ENCODE results near the gene HDAC7.

HDAC7 gene

DNA sequence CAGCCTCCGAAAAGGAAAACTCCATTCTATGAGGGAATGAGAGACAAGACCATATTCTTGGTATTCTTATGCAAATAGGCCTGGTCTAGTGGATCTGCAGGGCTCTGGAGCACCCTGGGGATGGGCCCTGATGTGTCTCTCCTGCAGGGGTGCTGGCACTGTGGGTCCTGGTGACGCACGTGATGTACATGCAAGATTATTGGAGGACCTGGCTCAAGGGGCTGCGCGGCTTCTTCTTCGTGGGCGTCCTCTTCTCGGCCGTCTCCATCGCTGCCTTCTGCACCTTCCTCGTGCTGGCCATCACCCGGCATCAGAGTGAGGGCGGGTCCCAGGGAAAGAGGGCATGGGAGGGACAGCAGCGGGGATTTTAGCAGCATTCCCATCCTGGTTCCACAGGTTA, 40.8 kb downstream of the HDAC7 start:
- DNase-seq: no peak
- Histone ChIP-seq H3K27me3 (ENCODE audit: insufficient read depth, low read depth, severe bottlenecking) (no peaks in the 10 kb centered on the region), H3K27ac (no peak overlapping the region), H3K9me3 (ENCODE audit: severe bottlenecking) (no peaks in the 10 kb centered on the region), H3K36me3 (peaks cover 17% of the 10 kb centered on the region), H3K4me3 (ENCODE audit: low read depth, low read length) (no peak overlapping the region)
- TF ChIP-seq, protein P1, sequence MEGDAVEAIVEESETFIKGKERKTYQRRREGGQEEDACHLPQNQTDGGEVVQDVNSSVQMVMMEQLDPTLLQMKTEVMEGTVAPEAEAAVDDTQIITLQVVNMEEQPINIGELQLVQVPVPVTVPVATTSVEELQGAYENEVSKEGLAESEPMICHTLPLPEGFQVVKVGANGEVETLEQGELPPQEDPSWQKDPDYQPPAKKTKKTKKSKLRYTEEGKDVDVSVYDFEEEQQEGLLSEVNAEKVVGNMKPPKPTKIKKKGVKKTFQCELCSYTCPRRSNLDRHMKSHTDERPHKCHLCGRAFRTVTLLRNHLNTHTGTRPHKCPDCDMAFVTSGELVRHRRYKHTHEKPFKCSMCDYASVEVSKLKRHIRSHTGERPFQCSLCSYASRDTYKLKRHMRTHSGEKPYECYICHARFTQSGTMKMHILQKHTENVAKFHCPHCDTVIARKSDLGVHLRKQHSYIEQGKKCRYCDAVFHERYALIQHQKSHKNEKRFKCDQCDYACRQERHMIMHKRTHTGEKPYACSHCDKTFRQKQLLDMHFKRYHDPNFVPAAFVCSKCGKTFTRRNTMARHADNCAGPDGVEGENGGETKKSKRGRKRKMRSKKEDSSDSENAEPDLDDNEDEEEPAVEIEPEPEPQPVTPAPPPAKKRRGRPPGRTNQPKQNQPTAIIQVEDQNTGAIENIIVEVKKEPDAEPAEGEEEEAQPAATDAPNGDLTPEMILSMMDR (IDR thresholded peaks at IDR 0.05; ENCODE audit: low read depth, low read length): no peak

DNA sequence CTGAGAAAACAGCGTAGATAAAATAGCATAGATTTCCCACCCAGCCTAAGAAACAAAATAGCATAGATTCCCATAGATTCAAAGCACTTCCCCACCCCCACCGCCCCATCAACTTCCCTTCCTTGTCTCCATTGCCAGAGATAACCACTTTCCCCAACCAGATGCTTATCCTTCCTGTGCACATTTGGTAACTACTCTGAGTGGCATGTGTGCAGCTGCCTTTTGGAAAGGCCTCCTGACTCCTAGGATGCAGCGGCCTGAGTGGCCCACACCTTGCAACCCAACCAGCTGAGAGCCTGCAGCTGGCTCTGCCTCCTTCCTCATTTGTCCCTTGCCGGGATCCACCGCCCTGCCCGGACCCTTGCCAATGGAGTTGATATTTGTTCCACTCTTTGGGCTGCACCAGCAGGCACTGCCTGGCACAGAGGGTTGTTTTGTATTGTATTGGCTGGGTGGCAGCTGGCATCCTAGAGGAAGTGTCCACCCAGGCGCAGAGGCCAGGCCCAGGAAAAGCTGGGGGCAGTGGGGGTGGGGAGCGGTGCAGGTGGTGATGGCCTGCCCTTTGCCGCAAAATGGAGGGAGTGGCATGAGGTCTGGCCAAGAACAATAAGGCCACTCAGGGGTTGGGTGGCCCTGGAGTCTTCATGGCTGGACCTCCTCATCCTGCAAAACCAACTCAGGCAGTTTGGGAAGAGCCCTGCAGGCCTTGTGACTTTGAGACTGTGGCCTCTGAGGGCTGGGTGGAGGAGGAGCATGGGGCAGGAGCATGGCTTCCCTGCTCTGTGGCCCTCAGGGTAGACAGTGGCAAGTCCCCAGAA, 41.8 kb downstream of the HDAC7 start:
- Histone ChIP-seq H3K27me3 (ENCODE audit: insufficient read depth, low read depth, severe bottlenecking) (no peaks in the 10 kb centered on the region), H3K4me3 (ENCODE audit: low read depth, low read length) (no peak overlapping the region), H3K9me3 (ENCODE audit: severe bottlenecking) (no peaks in the 10 kb centered on the region), H3K27ac (no peak overlapping the region), H3K36me3 (peaks cover 9% of the 10 kb centered on the region)
- no peak for DNase-seq
- TF ChIP-seq, protein P1 (IDR thresholded peaks at IDR 0.05; ENCODE audit: low read depth, low read length): no peak

DNA sequence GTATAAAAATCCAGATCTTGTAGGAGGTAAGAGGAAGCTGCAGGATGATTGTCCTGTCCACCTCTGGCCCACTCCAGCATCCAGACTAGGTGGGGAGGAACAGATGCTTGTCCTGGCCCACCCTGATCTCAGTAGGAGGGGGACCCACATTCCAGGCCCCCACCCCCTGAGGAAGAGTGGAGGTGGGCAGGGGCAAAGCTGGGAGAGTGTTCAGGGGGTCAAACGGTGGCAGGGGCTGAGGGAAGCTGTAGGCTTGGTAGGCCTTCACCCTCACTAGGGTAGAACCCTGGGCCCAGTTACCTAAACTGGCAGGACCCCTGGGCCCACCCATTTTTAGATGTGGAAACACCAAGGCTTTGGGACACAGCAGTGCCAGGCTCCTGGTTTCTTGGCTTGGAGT, 42.6 kb downstream of the HDAC7 start:
- no peak for DNase-seq
- no peak overlapping the region for H3K27ac ChIP-seq
- no peaks in the 10 kb centered on the region for H3K9me3 ChIP-seq (ENCODE audit: severe bottlenecking)
- H3K27me3 ChIP-seq (ENCODE audit: insufficient read depth, low read depth, severe bottlenecking): no peaks in the 10 kb centered on the region
- H3K36me3 ChIP-seq: peaks cover under 1% of the 10 kb centered on the region; the same call in 1 of the 2 replicates
- no peak overlapping the region for H3K4me3 ChIP-seq (ENCODE audit: low read depth, low read length)
- TF ChIP-seq, protein P1 (IDR thresholded peaks at IDR 0.05; ENCODE audit: low read depth, low read length): no peak

DNA sequence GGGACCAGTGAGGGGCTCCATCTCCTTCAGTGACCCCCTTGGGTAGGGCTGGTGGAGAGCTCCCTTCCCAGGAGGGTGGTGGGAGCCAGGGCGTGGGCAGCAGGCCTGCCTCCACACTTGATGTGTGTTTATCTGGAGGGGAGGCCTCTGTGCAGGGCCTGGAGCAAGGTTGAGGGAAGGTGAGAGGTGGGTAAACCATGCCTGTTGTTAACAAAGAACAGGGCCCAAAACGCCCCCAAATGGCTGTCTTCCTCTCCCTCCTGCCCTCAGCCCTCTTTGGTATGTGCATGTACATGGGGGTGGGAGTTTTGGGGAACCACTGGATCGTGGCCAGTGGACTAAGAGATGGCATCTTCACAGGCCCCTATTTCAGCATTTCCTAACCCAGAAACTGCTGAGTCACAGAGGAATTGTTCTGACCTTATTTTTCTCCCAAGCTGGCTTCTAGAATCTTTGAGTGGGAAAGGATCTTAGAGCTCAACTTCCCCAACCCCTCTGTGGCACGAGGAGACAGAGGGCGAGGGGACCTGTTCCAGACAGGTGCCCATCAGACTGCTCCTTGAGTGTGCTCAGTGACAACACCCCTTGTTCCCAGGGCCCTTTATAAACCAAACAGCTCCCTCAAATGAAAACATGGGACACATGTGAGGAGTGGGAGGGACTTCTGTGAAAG, 43.1 kb downstream of the HDAC7 start:
- no peak overlapping the region for H3K27ac ChIP-seq
- no peak for DNase-seq
- H3K9me3 ChIP-seq (ENCODE audit: severe bottlenecking): no peaks in the 10 kb centered on the region
- no peak overlapping the region for H3K4me3 ChIP-seq (ENCODE audit: low read depth, low read length)
- no peaks in the 10 kb centered on the region; the same call in 1 of the 2 replicates for H3K36me3 ChIP-seq
- H3K27me3 ChIP-seq (ENCODE audit: insufficient read depth, low read depth, severe bottlenecking): no peaks in the 10 kb centered on the region
- TF ChIP-seq, protein P1 (IDR thresholded peaks at IDR 0.05; ENCODE audit: low read depth, low read length): no peak

DNA sequence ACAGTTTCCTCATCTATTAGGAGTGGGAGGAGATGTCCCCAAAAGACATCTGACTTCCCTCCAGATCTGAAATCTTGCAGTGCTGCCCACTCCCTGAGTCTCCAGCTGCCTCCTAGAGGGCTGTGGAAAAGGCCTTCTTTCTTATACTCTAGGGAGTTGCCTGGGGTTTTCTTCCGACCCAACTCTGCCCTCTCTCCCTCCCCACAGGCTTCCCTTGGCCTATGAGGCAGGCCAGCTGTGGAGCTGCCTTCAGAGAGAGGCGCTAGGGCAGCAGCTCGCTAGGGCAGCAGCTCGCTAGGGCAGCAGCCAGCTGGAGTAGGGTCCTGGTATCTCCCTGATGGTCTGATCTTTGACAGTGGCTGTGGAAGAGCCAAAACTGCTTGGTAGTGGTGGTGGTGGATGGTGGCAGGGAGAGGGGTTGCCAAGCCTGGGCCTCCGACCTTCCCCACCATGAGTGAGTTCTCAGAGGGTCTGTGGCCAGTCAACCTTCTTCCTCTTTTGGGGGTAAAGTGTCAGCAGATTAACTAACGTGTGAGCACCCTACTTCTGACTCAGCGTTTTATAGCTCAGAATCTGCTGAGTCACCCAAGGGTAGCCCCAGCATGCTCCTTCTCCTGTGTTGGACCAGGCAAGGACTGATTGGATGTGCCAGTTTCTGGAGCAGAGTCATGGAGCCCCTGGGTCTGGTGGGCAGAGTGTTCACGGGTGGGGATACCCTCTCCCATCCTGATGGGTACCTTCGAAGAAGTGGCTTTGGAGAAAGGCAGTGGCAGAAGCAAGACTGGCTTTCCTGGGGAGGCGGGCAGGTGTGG, 44.4 kb downstream of the HDAC7 start:
- Histone ChIP-seq H3K27ac (no peak overlapping the region), H3K9me3 (ENCODE audit: severe bottlenecking) (no peaks in the 10 kb centered on the region), H3K36me3 (no peaks in the 10 kb centered on the region; the same call in 1 of the 2 replicates), H3K27me3 (ENCODE audit: insufficient read depth, low read depth, severe bottlenecking) (no peaks in the 10 kb centered on the region), H3K4me3 (ENCODE audit: low read depth, low read length) (no peak overlapping the region)
- no peak for DNase-seq
- TF ChIP-seq, protein P1 (IDR thresholded peaks at IDR 0.05; ENCODE audit: low read depth, low read length): no peak
